H9 (cell line): ENCODE data around the gene IQGAP2. TPM values are rescaled to one million over a fixed set of nuclear protein-coding genes. Genes with fewer than 3 reads are reported as not detected.

ENCODE experiments used
- DNase-seq: peaks from one replicate; pipeline ENCODE4 v3.0.0-alpha.2; 2017
- H2AFZ ChIP-seq: one replicate; pipeline ENCODE4 v1.6.1; 2013; ENCODE audit warnings: mild to moderate bottlenecking, low read length, control low read depth, moderate library complexity
- H2AK5ac ChIP-seq: 2 replicates; pipeline ENCODE4 v1.6.1; 2013; ENCODE audit warnings: low read length, control low read depth, mixed read lengths; ENCODE audit not compliant: insufficient read length
- H2BK120ac ChIP-seq: one replicate; pipeline ENCODE4 v1.6.1; 2013; ENCODE audit warnings: low read depth, mild to moderate bottlenecking, low read length, control low read depth, inconsistent platforms; ENCODE audit not compliant: poor library complexity, severe bottlenecking
- H2BK12ac ChIP-seq: 2 replicates; pipeline ENCODE4 v1.6.1; 2013; ENCODE audit warnings: low read length, control low read depth, mixed read lengths, low read depth; ENCODE audit not compliant: insufficient read length
- H2BK15ac ChIP-seq: 2 replicates; pipeline ENCODE4 v1.6.1; 2013; ENCODE audit warnings: low read depth, low read length, control low read depth
- H2BK20ac ChIP-seq: one replicate; pipeline ENCODE4 v1.6.1; 2013; ENCODE audit warnings: low read depth, mild to moderate bottlenecking, low read length, control low read depth, inconsistent platforms; ENCODE audit not compliant: poor library complexity, severe bottlenecking
- H2BK5ac ChIP-seq: 2 replicates; pipeline ENCODE4 v1.6.1; 2013; ENCODE audit warnings: low read length, control low read depth, mixed read lengths; ENCODE audit not compliant: insufficient read length
- H3K14ac ChIP-seq: 2 replicates; pipeline ENCODE4 v1.6.1; 2013; ENCODE audit warnings: low read length, control low read depth; ENCODE audit not compliant: insufficient read depth
- H3K18ac ChIP-seq: 2 replicates; pipeline ENCODE4 v1.6.1; 2013; ENCODE audit warnings: low read depth, mild to moderate bottlenecking, mixed read lengths, low read length, control low read depth; ENCODE audit not compliant: insufficient read length
- H3K23ac ChIP-seq: 2 replicates; pipeline ENCODE4 v1.6.1; 2013; ENCODE audit warnings: low read length, control low read depth, mixed read lengths, low read depth; ENCODE audit not compliant: insufficient read length
- H3K23me2 ChIP-seq: 2 replicates; pipeline ENCODE4 v1.6.1; 2013; ENCODE audit warnings: low read depth, mild to moderate bottlenecking, mixed read lengths, low read length, control low read depth; ENCODE audit not compliant: insufficient read length, poor library complexity, severe bottlenecking
- H3K27ac ChIP-seq: 2 replicates; pipeline ENCODE4 v1.5.1; 2013; ENCODE audit warnings: low read length, control low read depth, mixed read lengths, low read depth; ENCODE audit not compliant: insufficient read length
- H3K27me3 ChIP-seq: 2 replicates; pipeline ENCODE4 v1.6.1; 2013; ENCODE audit warnings: low read length, control low read depth, inconsistent platforms; ENCODE audit not compliant: insufficient read depth
- H3K4ac ChIP-seq: 2 replicates; pipeline ENCODE4 v1.6.1; 2013; ENCODE audit warnings: low read depth, mild to moderate bottlenecking, control low read depth, inconsistent platforms, low read length, moderate library complexity
- H3K4me1 ChIP-seq: 2 replicates; pipeline ENCODE4 v1.6.1; 2013; ENCODE audit warnings: low read length, control low read depth, inconsistent platforms; ENCODE audit not compliant: insufficient read depth
- H3K4me2 ChIP-seq: 2 replicates; pipeline ENCODE4 v1.6.1; 2013; ENCODE audit warnings: low read length, control low read depth, mixed read lengths; ENCODE audit not compliant: insufficient read length, insufficient read depth
- H3K56ac ChIP-seq: 2 replicates; pipeline ENCODE4 v1.6.1; 2013; ENCODE audit warnings: low read depth, mild to moderate bottlenecking, mixed read lengths, low read length, control low read depth; ENCODE audit not compliant: insufficient read length
- H3K79me1 ChIP-seq: 2 replicates; pipeline ENCODE4 v1.6.1; 2013; ENCODE audit warnings: low read depth, mild to moderate bottlenecking, moderate library complexity, low read length, control low read depth, inconsistent platforms; ENCODE audit not compliant: insufficient read depth, poor library complexity, severe bottlenecking
- H3K79me2 ChIP-seq: 2 replicates; pipeline ENCODE4 v1.6.1; 2013; ENCODE audit warnings: low read length, control low read depth, inconsistent platforms; ENCODE audit not compliant: insufficient read depth
- H3K9ac ChIP-seq: 2 replicates; pipeline ENCODE4 v1.6.1; 2013; ENCODE audit warnings: low read length, control low read depth, mixed read lengths; ENCODE audit not compliant: insufficient read length; ENCODE audit errors: extremely low read depth
- H3K9me3 ChIP-seq: one replicate; pipeline ENCODE4 v1.6.1; 2013; ENCODE audit warnings: low read depth, low read length, inconsistent platforms; ENCODE audit not compliant: control insufficient read depth
- H3T11ph ChIP-seq: one replicate; pipeline ENCODE4 v1.6.1; 2013; ENCODE audit warnings: mild to moderate bottlenecking, low read length, control low read depth, inconsistent platforms
- H4K20me1 ChIP-seq: one replicate; pipeline ENCODE4 v1.6.1; 2013; ENCODE audit not compliant: control insufficient read depth, insufficient read length, insufficient read depth
- H4K5ac ChIP-seq: 2 replicates; pipeline ENCODE4 v1.6.1; 2013; ENCODE audit warnings: low read depth, mild to moderate bottlenecking, mixed read lengths, low read length, control low read depth; ENCODE audit not compliant: insufficient read length
- H4K8ac ChIP-seq: replicated peaks from 2 replicates; pipeline ENCODE4 v1.6.1; 2013; ENCODE audit warnings: low read length, control low read depth, mixed read lengths, low read depth; ENCODE audit not compliant: insufficient read length
- H4K91ac ChIP-seq: 2 replicates; pipeline ENCODE4 v1.6.1; 2013; ENCODE audit warnings: low read depth, mild to moderate bottlenecking, moderate library complexity, mixed read lengths, low read length, control low read depth; ENCODE audit not compliant: insufficient read length
- H3K27ac Mint-ChIP-seq, 3 experiments: 2 replicates in 2 of 3; 3 replicates in 1 of 3; pipeline ENCODE4 v1.8.0; 2020 to 2021; ENCODE audit warnings: mixed read lengths in 3 of 3, mild to moderate bottlenecking in 1 of 3, moderate library complexity in 1 of 3
- H3K27me3 Mint-ChIP-seq: 2 replicates; pipeline ENCODE4 v1.8.0; 2021; ENCODE audit warnings: low read depth, mild to moderate bottlenecking, moderate library complexity, mixed read lengths
- H3K36me3 Mint-ChIP-seq, 3 experiments: 2 replicates in 2 of 3; 3 replicates in 1 of 3; pipeline ENCODE4 v1.8.0; 2020 to 2021; ENCODE audit warnings: low read depth in 3 of 3, mixed read lengths in 3 of 3; ENCODE audit not compliant: insufficient read depth in 1 of 3
- H3K4me1 Mint-ChIP-seq, 2 experiments: 2 replicates each; pipeline ENCODE4 v1.8.0; 2020; ENCODE audit warnings: mixed read lengths in 2 of 2
- H3K4me3 Mint-ChIP-seq, 2 experiments: 2 replicates in 1 of 2; 3 replicates in 1 of 2; pipeline ENCODE4 v1.8.0; 2020 to 2021; ENCODE audit warnings: mild to moderate bottlenecking in 2 of 2, mixed read lengths in 2 of 2, moderate library complexity in 1 of 2
- H3K9me3 Mint-ChIP-seq, 2 experiments: 2 replicates in 1 of 2; 3 replicates in 1 of 2; pipeline ENCODE4 v1.8.0; 2020; ENCODE audit warnings: mild to moderate bottlenecking in 2 of 2, mixed read lengths in 2 of 2, moderate library complexity in 1 of 2
- WGBS: extraction: QIAGEN DNeasy Blood & Tissue Kit; methylation state at CpG from one replicate; pipeline ENCODE4 v1.1.7; 2013; ENCODE audit warnings: missing lambda C conversion rate, low lambda C conversion rate, mixed read lengths; ENCODE audit not compliant: insufficient read length; ENCODE audit errors: extremely low coverage; 5-methylcytosine and 5-hydroxymethylcytosine counted together
- total RNA-seq: library from RNA; stranded (reverse); gene quantifications from 2 replicates; pipeline ENCODE4 v1.2.1, GENCODE V29; 2021
- TF ChIP-seq, protein P1 (sequence below): fragments of 200-600 bp; sonication (generic); conservative IDR thresholded peaks from 3 replicates; pipeline ENCODE4 v1.8.0; 2021; ENCODE audit warnings: antibody characterized with exemption, mild to moderate bottlenecking

IQGAP2 gene
- total RNA-seq, 1 experiment from 2014 or later, result 22.5 TPM

- Histone ChIP-seq H4K20me1 (no peaks in the 10 kb centered on the region), H3K27me3 (no peaks in the 10 kb centered on the region), H2BK12ac (no peak overlapping the region), H3K14ac (no peak overlapping the region), H4K91ac (no peak overlapping the region), H4K5ac (no peak overlapping the region), H3K23ac (no peak overlapping the region), H2BK5ac (no peak overlapping the region), H3K23me2 (no peaks in the 10 kb centered on the region), H3K4ac (no peak overlapping the region), H3K9me3 (peaks cover 8% of the 10 kb centered on the region), H3K4me1 (no peaks in the 10 kb centered on the region), H3K4me2 (no peak overlapping the region), H3K27ac (no peak overlapping the region), H3K18ac (no peak overlapping the region), H2AFZ (no peak overlapping the region), H2BK15ac (no peak overlapping the region), H3K79me1 (peaks cover 3% of the 10 kb centered on the region), H3T11ph (no peak overlapping the region), H4K8ac (no peak overlapping the region), H2BK120ac (no peak overlapping the region), H2AK5ac (no peak overlapping the region), H2BK20ac (no peak overlapping the region), H3K56ac (no peak overlapping the region), H3K9ac (no peak overlapping the region), H3K79me2 (0 out of 2 replicates have a peak, but pooled peaks cover 2% of the 10 kb centered on the region)
- Mint-ChIP-seq H3K4me1 (peaks cover 0 to 3% of the 10 kb centered on the region in 2 experiments; a peak in 1 of 4 replicates), H3K27ac (peak overlapping the region in 1 of 3 experiments; percentile 9; a peak in 1 of 7 replicates), H3K27me3 (no peaks in the 10 kb centered on the region), H3K36me3 (peaks cover 33 to 38% (median 36%) of the 10 kb centered on the region in 3 experiments), H3K4me3 (no peak overlapping the region), H3K9me3 (peaks cover 25% of the 10 kb centered on the region in 2 experiments)
- TF ChIP-seq, protein P1, sequence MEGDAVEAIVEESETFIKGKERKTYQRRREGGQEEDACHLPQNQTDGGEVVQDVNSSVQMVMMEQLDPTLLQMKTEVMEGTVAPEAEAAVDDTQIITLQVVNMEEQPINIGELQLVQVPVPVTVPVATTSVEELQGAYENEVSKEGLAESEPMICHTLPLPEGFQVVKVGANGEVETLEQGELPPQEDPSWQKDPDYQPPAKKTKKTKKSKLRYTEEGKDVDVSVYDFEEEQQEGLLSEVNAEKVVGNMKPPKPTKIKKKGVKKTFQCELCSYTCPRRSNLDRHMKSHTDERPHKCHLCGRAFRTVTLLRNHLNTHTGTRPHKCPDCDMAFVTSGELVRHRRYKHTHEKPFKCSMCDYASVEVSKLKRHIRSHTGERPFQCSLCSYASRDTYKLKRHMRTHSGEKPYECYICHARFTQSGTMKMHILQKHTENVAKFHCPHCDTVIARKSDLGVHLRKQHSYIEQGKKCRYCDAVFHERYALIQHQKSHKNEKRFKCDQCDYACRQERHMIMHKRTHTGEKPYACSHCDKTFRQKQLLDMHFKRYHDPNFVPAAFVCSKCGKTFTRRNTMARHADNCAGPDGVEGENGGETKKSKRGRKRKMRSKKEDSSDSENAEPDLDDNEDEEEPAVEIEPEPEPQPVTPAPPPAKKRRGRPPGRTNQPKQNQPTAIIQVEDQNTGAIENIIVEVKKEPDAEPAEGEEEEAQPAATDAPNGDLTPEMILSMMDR, result no peak
- DNase-seq, result no peak
- no CpG with 5 or more reads among the region's 13 CpGs for WGBS
Observed at GRCh38 chr5:76733049-76733417, 329.9 kb downstream of the IQGAP2 start.
